Breast epithelium (tissue), 3 donors: ENCODE results near the gene FAM114A1.

Experiments used
- CTCF ChIP-seq, 3 donors: fragments of 450-650 bp; IDR thresholded peaks; one replicate each; pipeline ENCODE4 v1.5.1; 2016 to 2017; ENCODE audit warnings: antibody characterized with exemption in 3 of 3, mild to moderate bottlenecking in 3 of 3, moderate library complexity in 3 of 3
- POLR2A ChIP-seq: fragments of 450-650 bp; IDR thresholded peaks from one replicate; pipeline ENCODE4 v1.6.1; 2016; ENCODE audit warnings: antibody characterized with exemption, mild to moderate bottlenecking, moderate library complexity
- POLR2AphosphoS5 ChIP-seq, 3 donors: sonication (generic); formaldehyde crosslinking; IDR thresholded peaks; one replicate each; pipeline ENCODE4 v1.6.1; 2017; ENCODE audit warnings: antibody characterized with exemption in 3 of 3

- TF ChIP-seq POLR2A (no peak), CTCF (IDR thresholded peaks at IDR 0.05) (no peak), POLR2AphosphoS5 (IDR thresholded peaks at IDR 0.05) (no peak)
Measured at GRCh38 chr4:38980903-38981676, 113.5 kb downstream of the FAM114A1 start.
